IMR-90 (cell line): Measurements from ENCODE around the gene MYEOV. TPM values are rescaled to one million over a fixed set of nuclear protein-coding genes. Genes with fewer than 3 reads are reported as not detected.
A peak's percentile ranks its signal among the peaks of the same experiment; 100 is the strongest.

ENCODE experiments used
- ATAC-seq: fragments of 200-7000 bp; cut with Tn5 transposase; 2 replicates; pipeline ENCODE4 v1.9.1; 2020; ENCODE audit warnings: low read depth, mild to moderate bottlenecking, moderate library complexity
- BruUV-seq: library from RNA; stranded (reverse); fragments of 400-500 nt; replicated peaks from 2 replicates; lab custom pipeline; 2021; lab: Mats Ljungman, UMichigan
- CTCF ChIA-PET: fragments of 300-600 bp; formaldehyde crosslinking; extraction: SDS; loops from one replicate; lab custom pipeline; 2021; ENCODE audit warnings: antibody characterized with exemption; lab: Yijun Ruan, JAX
- POLR2A ChIA-PET: fragments of 300-600 bp; sonication (Branson Sonifier 250); formaldehyde crosslinking; loops from one replicate; lab custom pipeline; 2022; ENCODE audit warnings: antibody characterized with exemption; ENCODE audit not compliant: unreplicated experiment; lab: Charles Lee
- DNase-seq: peaks from one replicate; pipeline ENCODE4 v3.0.0; 2013
- H2AFZ ChIP-seq: replicated peaks from 2 replicates; pipeline ENCODE3; 2013; ENCODE audit warnings: low read length, mild to moderate bottlenecking; ENCODE audit not compliant: poor library complexity
- H2AK5ac ChIP-seq: 2 replicates; pipeline ENCODE4 v1.6.1; 2013; ENCODE audit warnings: low read depth, low read length, inconsistent platforms
- H2AK9ac ChIP-seq: replicated peaks from 2 replicates; pipeline ENCODE3; 2013; ENCODE audit warnings: mild to moderate bottlenecking, low read depth, low read length, moderate library complexity; ENCODE audit not compliant: poor library complexity
- H2BK120ac ChIP-seq: 2 replicates; pipeline ENCODE4 v1.6.1; 2013; ENCODE audit warnings: low read depth, low read length, inconsistent platforms
- H2BK15ac ChIP-seq: 3 replicates; pipeline ENCODE4 v1.6.1; 2013; ENCODE audit warnings: low read depth, low read length, inconsistent platforms
- H2BK20ac ChIP-seq: 2 replicates; pipeline ENCODE4 v1.6.1; 2013; ENCODE audit warnings: low read depth, mild to moderate bottlenecking, inconsistent platforms, low read length, moderate library complexity
- H2BK5ac ChIP-seq: 2 replicates; pipeline ENCODE4 v1.6.1; 2013; ENCODE audit warnings: mild to moderate bottlenecking, low read depth, low read length, inconsistent platforms; ENCODE audit not compliant: poor library complexity, severe bottlenecking
- H3K14ac ChIP-seq: replicated peaks from 2 replicates; pipeline ENCODE4 v1.6.1; 2013; ENCODE audit warnings: low read depth, low read length, inconsistent platforms
- H3K18ac ChIP-seq: 2 replicates; pipeline ENCODE4 v1.6.1; 2013; ENCODE audit warnings: low read depth, low read length, control low read depth
- H3K23ac ChIP-seq: 2 replicates; pipeline ENCODE4 v1.6.1; 2013; ENCODE audit warnings: low read depth, low read length, inconsistent platforms
- H3K27ac ChIP-seq: 2 replicates; pipeline ENCODE4 v1.5.1; 2013; ENCODE audit warnings: mild to moderate bottlenecking, control low read depth, low read length; ENCODE audit not compliant: insufficient read depth
- H3K27me3 ChIP-seq: 2 replicates; pipeline ENCODE4 v1.6.1; 2013; ENCODE audit warnings: low read length; ENCODE audit not compliant: control insufficient read depth, insufficient read depth
- H3K36me3 ChIP-seq: 2 replicates; pipeline ENCODE4 v1.6.1; 2013; ENCODE audit warnings: low read length, mixed read lengths; ENCODE audit not compliant: control insufficient read depth, insufficient read depth
- H3K4ac ChIP-seq: 2 replicates; pipeline ENCODE4 v1.6.1; 2013; ENCODE audit warnings: low read depth, low read length, inconsistent platforms
- H3K4me1 ChIP-seq: 2 replicates; pipeline ENCODE4 v1.6.1; 2013; ENCODE audit warnings: low read length, mixed read lengths; ENCODE audit not compliant: control insufficient read depth, insufficient read depth
- H3K4me2 ChIP-seq: 2 replicates; pipeline ENCODE4 v1.6.1; 2013; ENCODE audit warnings: low read depth, mild to moderate bottlenecking, control low read depth, low read length, moderate library complexity
- H3K4me3 ChIP-seq: 2 replicates; pipeline ENCODE4 v1.5.1; 2013; ENCODE audit warnings: low read depth, mild to moderate bottlenecking, control low read depth, low read length, moderate library complexity; ENCODE audit not compliant: insufficient read depth
- H3K56ac ChIP-seq: 2 replicates; pipeline ENCODE4 v1.6.1; 2013; ENCODE audit warnings: low read length, inconsistent platforms; ENCODE audit not compliant: insufficient read depth; ENCODE audit errors: extremely low read depth
- H3K79me1 ChIP-seq, 2 experiments: 2 replicates each; pipeline ENCODE4 v1.6.1; 2013; ENCODE audit warnings: low read length in 2 of 2, inconsistent platforms in 1 of 2, low read depth in 1 of 2
- H3K9ac ChIP-seq: 2 replicates; pipeline ENCODE4 v1.6.1; 2013; ENCODE audit warnings: low read depth, low read length, control low read depth
- H3K9me1 ChIP-seq: 2 replicates; pipeline ENCODE4 v1.6.1; 2013; ENCODE audit warnings: low read length, inconsistent platforms; ENCODE audit not compliant: insufficient read depth
- H3K9me3 ChIP-seq: 2 replicates; pipeline ENCODE4 v1.6.1; 2013; ENCODE audit warnings: low read length; ENCODE audit not compliant: control insufficient read depth, insufficient read depth
- H4K20me1 ChIP-seq: 2 replicates; pipeline ENCODE4 v1.6.1; 2013; ENCODE audit warnings: low read length, inconsistent platforms; ENCODE audit not compliant: insufficient read depth
- H4K5ac ChIP-seq: 2 replicates; pipeline ENCODE4 v1.6.1; 2013; ENCODE audit warnings: mild to moderate bottlenecking, low read depth, low read length, control low read depth
- H4K8ac ChIP-seq, 2 experiments: 2 replicates each; pipeline ENCODE4 v1.6.1; 2013; ENCODE audit warnings: low read depth in 2 of 2, low read length in 2 of 2, control low read depth in 1 of 2, inconsistent platforms in 1 of 2
- H4K91ac ChIP-seq: 2 replicates; pipeline ENCODE4 v1.6.1; 2013; ENCODE audit warnings: low read depth, low read length, inconsistent platforms; ENCODE audit not compliant: insufficient read depth
- BHLHE40 ChIP-seq: fragments of 150-350 bp; IDR thresholded peaks from 2 replicates; pipeline ENCODE4 v1.6.1; 2016; ENCODE audit warnings: mild to moderate bottlenecking, low read depth, low read length
- CEBPB ChIP-seq: IDR thresholded peaks from 2 replicates; pipeline ENCODE4 v1.6.1; 2012; ENCODE audit warnings: low read depth, low read length, improper control_type of control experiment
- CHD1 ChIP-seq: IDR thresholded peaks from 2 replicates; pipeline ENCODE4 v1.6.1; 2012; ENCODE audit warnings: low read depth, low read length, improper control_type of control experiment
- CTCF ChIP-seq: conservative IDR thresholded peaks from 2 replicates; pipeline ENCODE4 v1.5.1; 2012; ENCODE audit warnings: mild to moderate bottlenecking, low read depth, low read length, improper control_type of control experiment
- ELK1 ChIP-seq: fragments of 150-350 bp; IDR thresholded peaks from 2 replicates; pipeline ENCODE4 v1.6.1; 2016; ENCODE audit warnings: low read depth, mild to moderate bottlenecking, low read length, moderate library complexity, borderline replicate concordance
- FOS ChIP-seq: fragments of 150-350 bp; IDR thresholded peaks from 2 replicates; pipeline ENCODE4 v1.6.1; 2016; ENCODE audit warnings: low read depth, low read length
- MAFK ChIP-seq: IDR thresholded peaks from 2 replicates; pipeline ENCODE4 v1.6.1; 2012; ENCODE audit warnings: low read depth, low read length, improper control_type of control experiment
- MAZ ChIP-seq: IDR thresholded peaks from 2 replicates; pipeline ENCODE4 v1.6.1; 2012; ENCODE audit warnings: low read depth, mild to moderate bottlenecking, low read length, improper control_type of control experiment, moderate library complexity, borderline replicate concordance
- MXI1 ChIP-seq: IDR thresholded peaks from 2 replicates; pipeline ENCODE4 v1.6.1; 2012; ENCODE audit warnings: low read depth, mild to moderate bottlenecking, low read length, moderate library complexity, borderline replicate concordance
- NFE2L2 ChIP-seq: fragments of 150-350 bp; IDR thresholded peaks from 2 replicates; pipeline ENCODE4 v1.6.1; 2016; ENCODE audit warnings: low read depth, mild to moderate bottlenecking, low read length
- POLR2A ChIP-seq: IDR thresholded peaks from 2 replicates; pipeline ENCODE4 v1.6.1; 2012; ENCODE audit warnings: mild to moderate bottlenecking, low read depth, low read length
- RAD21 ChIP-seq: IDR thresholded peaks from 2 replicates; pipeline ENCODE4 v1.6.1; 2012; ENCODE audit warnings: low read length, improper control_type of control experiment
- RCOR1 ChIP-seq: IDR thresholded peaks from 2 replicates; pipeline ENCODE4 v1.6.1; 2012; ENCODE audit warnings: mild to moderate bottlenecking, low read length, improper control_type of control experiment; ENCODE audit not compliant: insufficient replicate concordance
- SMC3 ChIP-seq: fragments of 150-350 bp; IDR thresholded peaks from 2 replicates; pipeline ENCODE4 v1.6.1; 2016; ENCODE audit warnings: low read depth, mild to moderate bottlenecking, antibody characterized with exemption, low read length, moderate library complexity
- USF2 ChIP-seq: fragments of 150-350 bp; IDR thresholded peaks from 2 replicates; pipeline ENCODE4 v1.6.1; 2017; ENCODE audit warnings: mild to moderate bottlenecking, antibody characterized with exemption, low read length, low read depth
- WGBS, 2 experiments: methylation state at CpG; one replicate each; pipeline versions ENCODE4 v1.1.5 to v1.1.7; 2013; ENCODE audit warnings: missing lambda C conversion rate in 2 of 2; ENCODE audit not compliant: insufficient read length in 1 of 2; ENCODE audit errors: extremely low coverage in 2 of 2; 5-methylcytosine and 5-hydroxymethylcytosine counted together
- dilution Hi-C: fragments of 300-500 bp; cut with HindIII; formaldehyde crosslinking; loops from one replicate; pipeline ENCODE4 v1.14.3; 2018; ENCODE audit warnings: low sequenced_read_pairs; ENCODE audit not compliant: unreplicated experiment
- in situ Hi-C: fragments of 300-500 bp; cut with MboI; formaldehyde crosslinking; loops from 3 replicates; pipeline ENCODE4 v1.14.3; 2019; ENCODE audit warnings: low sequenced_read_pairs, inconsistent platforms, mixed read lengths
- intact Hi-C: fragments of 100-400 bp; cut with micrococcal nuclease; formaldehyde crosslinking; loops from 2 replicates; pipeline ENCODE4 v1.10.0; 2022
- polyA plus RNA-seq, 3 experiments: library from polyadenylated mRNA; depleted of rRNA; stranded (reverse); fragments of >200 nt; gene quantifications; 2 replicates each; pipeline ENCODE4 v1.2.3, GENCODE V29; 2012; ENCODE audit warnings: low replicate concordance in 1 of 3
- total RNA-seq: library from RNA; depleted of rRNA; stranded (reverse); fragments of >200 nt; gene quantifications from 2 replicates; pipeline ENCODE4 v1.2.3, GENCODE V29; 2012

Gene MYEOV
- total and polyA plus RNA-seq, 2 of the 4 experiments (the other 2 are of a cell fraction): 5.8 to 6.8 TPM

GRCh38 chr11:69337211-69337721 lies 43.3 kb downstream of the MYEOV start:
- peaks cover 14% of the 10 kb centered on the region; the same call in 1 of the 2 replicates for H3K9me1 ChIP-seq
- H3K14ac ChIP-seq: peak overlapping the region; percentile 68
- H3K9me3 ChIP-seq: 0 out of 2 replicates have a peak, but pooled peaks cover 2% of the 10 kb centered on the region
- H3K18ac ChIP-seq: no peak overlapping the region
- 0 out of 2 replicates have a peak overlapping the region, but pooled peaks have one; percentile 10 for H3K4me2 ChIP-seq
- dilution Hi-C loops: no loop called here
- H3K9ac ChIP-seq: no peak overlapping the region
- H2AK5ac ChIP-seq: peak overlapping the region; percentile 90
- peak overlapping the region; percentile 48 for H2AFZ ChIP-seq
- H4K91ac ChIP-seq: peak overlapping the region; percentile 14; the same call in 1 of the 2 replicates
- peaks cover 4 to 60% of the 10 kb centered on the region in 2 experiments; a peak in 3 of 4 replicates for H3K79me1 ChIP-seq
- no peak overlapping the region for H3K27ac ChIP-seq
- peak overlapping the region; percentile 75 for H3K4ac ChIP-seq
- no peaks in the 10 kb centered on the region for H3K36me3 ChIP-seq
- no peak overlapping the region for H3K23ac ChIP-seq
- no peak overlapping the region for H3K4me3 ChIP-seq
- H4K8ac ChIP-seq: peak overlapping the region in 1 of 2 experiments; percentile 51; a peak in 2 of 4 replicates
- intact Hi-C loops: no loop called here
- H3K27me3 ChIP-seq: no peaks in the 10 kb centered on the region
- ChIA-PET POLR2A (no interaction called here), CTCF (no interaction called here)
- ATAC-seq (peak; percentile 86), DNase-seq (peak; percentile 93)
- WGBS, 2 experiments: 30% methylated on average over 2 of the region's 6 CpGs; no CpG with 5 or more reads in 1 of the 2 experiments
- peaks cover 7% of the 10 kb centered on the region for H3K4me1 ChIP-seq
- no peak overlapping the region; the same call in 1 of the 2 replicates for H4K5ac ChIP-seq
- no TSS peak for BruUV-seq
- peak overlapping the region; percentile 96; the same call in 1 of the 3 replicates for H2BK15ac ChIP-seq
- peak overlapping the region; percentile 64; the same call in 1 of the 2 replicates for H2BK120ac ChIP-seq
- H2BK5ac ChIP-seq: peak overlapping the region; percentile 54
- H4K20me1 ChIP-seq: no peaks in the 10 kb centered on the region
- H3K56ac ChIP-seq: no peak overlapping the region
- in situ Hi-C loops: no loop called here
- H2BK20ac ChIP-seq: peak overlapping the region; percentile 86; the same call in 1 of the 2 replicates
- peak overlapping the region; percentile 86 for H2AK9ac ChIP-seq
- TF ChIP-seq MAZ (no peak), POLR2A (no peak), ELK1 (no peak), USF2 (no peak), MXI1 (no peak), CEBPB (no peak), RAD21 (0 out of 2 replicates have a peak, but pooled peaks have one; percentile 10), MAFK (no peak), SMC3 (0 out of 2 replicates have a peak, but pooled peaks have one; percentile 21), CTCF (no peak), FOS (peak; percentile 41; the same call in 1 of the 2 replicates), CHD1 (no peak), BHLHE40 (peak; percentile 43; the same call in 1 of the 2 replicates), NFE2L2 (no peak), RCOR1 (peak; percentile 22)
